Testis (tissue), 2 donors: ENCODE results near the gene ANTXR2.

ENCODE experiments used
- CTCF ChIP-seq, 3 experiments: fragments of 450-650 bp in 2 of 3; fragments of 200-600 bp in 1 of 3; sonication (generic) in 1 of 3; IDR thresholded peaks; one replicate each; pipeline ENCODE4 v1.5.1; 2016 to 2019; ENCODE audit warnings: antibody characterized with exemption in 3 of 3, mild to moderate bottlenecking in 2 of 3, moderate library complexity in 1 of 3
- POLR2A ChIP-seq: fragments of 450-650 bp; IDR thresholded peaks from one replicate; pipeline ENCODE4 v1.6.1; 2017; ENCODE audit warnings: antibody characterized with exemption, mild to moderate bottlenecking, moderate library complexity

DNA sequence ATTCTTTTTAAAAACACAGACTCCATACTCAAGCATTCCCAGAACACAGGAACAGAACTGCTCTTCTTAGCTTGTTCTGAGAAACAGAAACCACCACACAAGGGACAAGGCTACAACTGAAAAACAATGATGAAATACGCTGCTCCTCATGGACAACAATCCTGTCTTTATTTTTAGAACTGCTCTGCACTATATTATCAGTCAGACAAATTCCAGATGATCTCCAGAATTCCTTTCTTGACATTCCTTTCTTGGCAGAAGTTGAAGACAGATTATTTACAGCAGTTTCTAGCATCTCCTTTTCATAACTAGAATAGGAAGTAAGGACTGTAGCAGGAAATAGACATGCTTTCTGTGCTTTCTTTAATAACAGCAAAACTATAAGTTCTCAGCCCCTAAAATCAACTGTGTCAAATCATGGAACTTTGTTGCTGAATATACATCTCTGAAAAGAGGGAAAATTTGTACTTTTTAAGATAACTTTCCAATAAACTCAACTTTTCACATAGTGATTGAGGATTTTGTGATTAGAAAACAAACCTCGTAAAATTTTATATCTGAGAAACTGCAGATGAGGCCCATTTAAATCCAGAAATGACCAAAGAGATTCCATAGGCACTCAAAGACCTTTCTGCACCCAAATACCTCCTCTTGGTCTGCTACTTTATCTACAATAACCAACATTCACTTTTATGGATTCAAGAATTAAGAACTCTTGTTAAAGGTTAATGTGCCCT lies 35.9 kb downstream of the ANTXR2 start:
- TF ChIP-seq CTCF (IDR thresholded peaks at IDR 0.05) (no peak), POLR2A (no peak)
